Anterior cingulate cortex (tissue), 58 donors: ENCODE results near the gene ACKR2.

ENCODE experiments used
- DNase-seq, 58 donors: peaks; one replicate each; lab custom pipeline; 2025; lab: John Stamatoyannopoulos, UW

ACKR2 gene

DNA sequence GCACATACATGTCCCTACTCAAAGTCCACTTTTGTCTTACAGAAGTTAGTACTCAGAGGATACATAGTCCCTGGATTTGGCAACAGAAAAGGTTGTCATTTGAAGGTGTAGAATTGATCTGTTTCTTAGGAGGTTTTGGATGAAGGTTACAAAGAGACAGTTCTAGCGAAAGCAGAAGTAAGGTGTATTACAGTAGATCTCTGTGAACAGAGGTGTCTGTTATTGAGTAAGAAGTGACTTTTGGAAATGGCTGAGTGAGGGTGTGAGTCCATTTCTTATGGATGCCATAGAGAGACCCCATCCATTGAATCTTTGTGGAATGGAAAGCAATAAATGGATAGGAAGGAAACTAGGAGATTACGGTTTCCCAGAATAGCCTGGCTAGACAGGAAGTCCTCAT lies 102.3 kb downstream of the ACKR2 start:
- no peak for DNase-seq

DNA sequence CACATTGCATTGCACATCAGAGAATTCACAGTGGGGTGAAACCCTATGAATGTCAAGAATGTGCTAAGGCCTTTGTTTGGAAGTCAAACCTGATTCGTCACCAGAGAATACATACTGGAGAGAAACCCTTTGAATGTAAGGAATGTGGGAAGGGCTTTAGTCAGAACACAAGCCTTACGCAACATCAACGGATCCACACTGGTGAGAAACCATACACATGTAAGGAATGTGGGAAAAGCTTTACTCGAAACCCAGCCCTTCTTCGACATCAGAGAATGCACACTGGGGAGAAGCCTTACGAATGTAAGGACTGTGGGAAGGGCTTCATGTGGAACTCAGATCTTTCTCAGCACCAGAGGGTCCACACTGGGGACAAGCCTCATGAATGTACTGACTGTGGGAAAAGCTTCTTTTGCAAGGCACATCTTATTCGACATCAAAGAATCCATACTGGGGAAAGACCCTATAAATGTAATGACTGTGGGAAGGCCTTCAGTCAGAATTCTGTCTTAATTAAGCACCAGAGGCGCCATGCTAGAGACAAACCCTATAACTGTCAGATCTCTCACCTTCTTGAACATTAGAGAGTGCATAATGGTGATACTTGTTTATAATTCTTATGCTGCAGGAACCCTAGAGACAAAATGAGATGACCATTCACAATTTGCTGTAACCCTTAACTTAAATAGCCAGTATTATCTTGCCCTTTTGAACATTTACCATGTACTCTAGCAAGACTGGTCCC lies 105.7 kb downstream of the ACKR2 start:
- no peak for DNase-seq
